Suprapubic skin (tissue), 3 donors: ENCODE results near the gene TLR8.

Experiments used
- CTCF ChIP-seq, 2 donors: fragments of 200-600 bp in 1 of 2; fragments of 450-650 bp in 1 of 2; sonication (generic) in 1 of 2; IDR thresholded peaks; one replicate each; pipeline ENCODE4 v1.5.1; 2016 to 2019; ENCODE audit warnings: antibody characterized with exemption in 2 of 2, mild to moderate bottlenecking in 1 of 2, moderate library complexity in 1 of 2
- POLR2A ChIP-seq, 2 donors: fragments of 450-650 bp; IDR thresholded peaks; one replicate each; pipeline ENCODE4 v1.6.1; 2017; ENCODE audit warnings: antibody characterized with exemption in 2 of 2, mild to moderate bottlenecking in 2 of 2, moderate library complexity in 2 of 2

- no peak for TF ChIP-seq CTCF (IDR thresholded peaks at IDR 0.05)
- TF ChIP-seq POLR2A (IDR thresholded peaks at IDR 0.05), result no peak
These were observed 61.5 kb downstream of the TLR8 start for GRCh38 chrX:12967711-12968465.
